Karpas-422 (cell line): ENCODE measurements around the gene OR6P1. TPM values are rescaled to one million over a fixed set of nuclear protein-coding genes. Genes with fewer than 3 reads are reported as not detected.

ENCODE experiments used
- DNase-seq: peaks from one replicate; pipeline ENCODE4 v3.0.0-alpha.2; 2015
- H2AFZ ChIP-seq: fragments of 200-600 bp; sonication (generic); 2 replicates; pipeline ENCODE4 v1.6.1; 2014; ENCODE audit warnings: antibody characterized with exemption, low read length, mixed read lengths
- H3K27ac ChIP-seq: fragments of 200-600 bp; sonication (generic); 2 replicates; pipeline ENCODE4 v1.5.1; 2014; ENCODE audit warnings: mild to moderate bottlenecking, low read length, moderate library complexity
- H3K27me3 ChIP-seq: fragments of 200-600 bp; sonication (generic); 2 replicates; pipeline ENCODE4 v1.6.1; 2014; ENCODE audit warnings: low read length, mixed read lengths
- H3K36me3 ChIP-seq: fragments of 200-600 bp; sonication (generic); 2 replicates; pipeline ENCODE4 v1.6.1; 2014; ENCODE audit warnings: low read length, mixed read lengths; ENCODE audit not compliant: insufficient read depth
- H3K4me1 ChIP-seq: fragments of 200-600 bp; sonication (generic); 2 replicates; pipeline ENCODE4 v1.6.1; 2014; ENCODE audit warnings: mild to moderate bottlenecking, low read length, mixed read lengths
- H3K4me2 ChIP-seq: fragments of 200-600 bp; sonication (generic); 2 replicates; pipeline ENCODE4 v1.6.1; 2014; ENCODE audit warnings: low read length, low read depth, mild to moderate bottlenecking; ENCODE audit not compliant: poor library complexity, severe bottlenecking
- H3K4me3 ChIP-seq: fragments of 200-600 bp; sonication (generic); 2 replicates; pipeline ENCODE4 v1.5.1; 2014; ENCODE audit warnings: mild to moderate bottlenecking, antibody characterized with exemption, low read length, mixed read lengths
- H3K79me2 ChIP-seq: fragments of 200-600 bp; sonication (generic); 2 replicates; pipeline ENCODE4 v1.6.1; 2014; ENCODE audit warnings: mild to moderate bottlenecking, low read length, mixed read lengths
- H3K9ac ChIP-seq: fragments of 200-600 bp; sonication (generic); 2 replicates; pipeline ENCODE4 v1.6.0; 2014; ENCODE audit warnings: low read length
- H3K9me2 ChIP-seq: fragments of 200-600 bp; sonication (generic), shearing (Covaris generic); replicated peaks from 2 replicates; pipeline ENCODE4 v1.6.0; 2014; ENCODE audit warnings: mild to moderate bottlenecking, low read length, moderate library complexity; ENCODE audit not compliant: insufficient read depth
- H3K9me3 ChIP-seq: fragments of 300-700, 200-600 bp; sonication (generic); 2 replicates; pipeline ENCODE4 v1.6.1; 2014; ENCODE audit warnings: low read length, mixed read lengths
- H4K20me1 ChIP-seq: fragments of 200-600 bp; sonication (generic); 2 replicates; pipeline ENCODE4 v1.6.1; 2014; ENCODE audit warnings: mild to moderate bottlenecking, antibody characterized with exemption, low read length, low read depth; ENCODE audit not compliant: insufficient read depth
- total RNA-seq: library from RNA; depleted of rRNA; stranded (reverse); fragments of >200 nt; shearing (Covaris generic); gene quantifications from 2 replicates; pipeline ENCODE4 v1.2.3, GENCODE V29; 2014; ENCODE audit warnings: low replicate concordance

Gene OR6P1
- total RNA-seq, 1 experiment from 2014 or later, result not detected

DNA sequence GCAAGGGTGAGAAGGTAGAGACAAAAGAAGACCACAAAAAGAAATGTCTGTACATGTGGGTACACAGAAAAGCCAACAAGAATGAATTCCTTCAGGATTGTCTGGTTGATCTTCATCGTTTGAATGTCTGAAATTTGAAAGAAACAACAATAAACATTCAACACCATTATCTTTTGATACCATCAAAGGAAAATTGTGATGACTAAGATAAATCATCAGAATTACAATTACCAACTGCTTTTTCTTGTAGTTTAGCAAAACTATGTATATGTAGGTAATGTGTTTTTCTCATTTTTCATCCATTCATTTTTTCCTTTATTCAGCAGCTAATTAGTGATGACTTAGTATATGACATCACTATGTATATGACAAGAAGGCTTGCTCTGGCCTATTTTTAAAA lies 9.4 kb upstream of the OR6P1 start, which contains the start of gene OR10X1:
TSS of gene OR10X1 (minus strand) at position 167 of the 400 bp plus-strand sequence. CDS start at position 167, 0 bp downstream.
- Histone ChIP-seq H3K79me2 (no peaks in the 10 kb centered on the region), H3K27me3 (no peaks in the 10 kb centered on the region), H2AFZ (no peak within 1 kb of the TSS), H3K4me1 (no peaks in the 10 kb centered on the region), H4K20me1 (no peaks in the 10 kb centered on the region), H3K4me3 (no peak within 1 kb of the TSS), H3K9me3 (no peaks in the 10 kb centered on the region), H3K36me3 (no peaks in the 10 kb centered on the region), H3K27ac (no peak within 1 kb of the TSS), H3K4me2 (no peak within 1 kb of the TSS), H3K9ac (no peak within 1 kb of the TSS), H3K9me2 (no peaks in the 10 kb centered on the region)
- DNase-seq, result no peak

DNA sequence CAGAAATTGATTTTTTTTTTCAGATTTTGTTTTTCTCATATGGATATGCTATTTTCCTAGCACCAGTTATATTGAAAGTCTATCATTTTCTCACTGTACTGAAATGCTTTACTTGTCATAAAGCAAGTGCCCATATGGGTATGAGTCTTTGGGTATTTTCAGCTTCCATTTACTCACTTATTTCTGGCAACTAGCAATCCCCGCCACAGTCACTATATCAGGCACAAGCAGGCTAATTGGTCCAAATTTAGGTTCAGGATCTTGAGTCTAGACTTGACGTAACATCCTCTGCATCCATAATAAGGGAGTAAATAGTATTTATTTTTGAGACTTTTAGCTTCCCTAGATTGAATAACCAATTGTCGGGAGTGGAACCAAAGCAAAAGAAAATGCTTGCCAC lies 7.2 kb upstream of the OR6P1 start:
- Histone ChIP-seq H3K9ac (no peak overlapping the region), H3K27me3 (no peaks in the 10 kb centered on the region), H4K20me1 (no peaks in the 10 kb centered on the region), H3K9me2 (no peaks in the 10 kb centered on the region), H3K9me3 (no peaks in the 10 kb centered on the region), H3K4me1 (no peaks in the 10 kb centered on the region), H3K4me3 (no peak overlapping the region), H2AFZ (no peak overlapping the region), H3K36me3 (no peaks in the 10 kb centered on the region), H3K4me2 (no peak overlapping the region), H3K79me2 (no peaks in the 10 kb centered on the region), H3K27ac (no peak overlapping the region)
- DNase-seq, result no peak

DNA sequence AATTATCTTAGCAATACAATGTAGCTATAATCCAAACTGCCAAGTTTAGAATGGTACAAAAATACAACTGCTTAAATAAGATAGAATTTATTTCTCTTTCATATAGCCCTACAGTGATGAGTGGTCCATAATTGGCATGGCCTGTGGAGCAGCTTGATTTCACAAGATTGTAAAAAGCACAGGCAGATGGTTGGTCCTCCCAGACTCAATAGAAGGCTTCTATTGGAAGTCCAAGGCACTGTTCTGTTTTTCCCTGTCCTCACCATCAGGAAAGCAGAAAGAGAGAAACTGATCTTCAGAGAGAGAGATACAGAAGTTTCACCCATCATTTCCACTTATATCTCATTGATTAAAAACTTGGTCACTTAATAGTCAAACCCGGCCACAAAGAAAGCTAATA lies 1.8 kb upstream of the OR6P1 start:
- H3K9me3 ChIP-seq, result no peaks in the 10 kb centered on the region
- H3K27me3 ChIP-seq, result no peaks in the 10 kb centered on the region
- H4K20me1 ChIP-seq, result no peaks in the 10 kb centered on the region
- no peaks in the 10 kb centered on the region for H3K4me1 ChIP-seq
- no peaks in the 10 kb centered on the region for H3K79me2 ChIP-seq
- H3K9me2 ChIP-seq, result no peaks in the 10 kb centered on the region
- no peak overlapping the region for H3K4me3 ChIP-seq
- H3K27ac ChIP-seq, result no peak overlapping the region
- H2AFZ ChIP-seq, result no peak overlapping the region
- DNase-seq, result no peak
- H3K9ac ChIP-seq, result no peak overlapping the region
- no peak overlapping the region for H3K4me2 ChIP-seq
- no peaks in the 10 kb centered on the region for H3K36me3 ChIP-seq

DNA sequence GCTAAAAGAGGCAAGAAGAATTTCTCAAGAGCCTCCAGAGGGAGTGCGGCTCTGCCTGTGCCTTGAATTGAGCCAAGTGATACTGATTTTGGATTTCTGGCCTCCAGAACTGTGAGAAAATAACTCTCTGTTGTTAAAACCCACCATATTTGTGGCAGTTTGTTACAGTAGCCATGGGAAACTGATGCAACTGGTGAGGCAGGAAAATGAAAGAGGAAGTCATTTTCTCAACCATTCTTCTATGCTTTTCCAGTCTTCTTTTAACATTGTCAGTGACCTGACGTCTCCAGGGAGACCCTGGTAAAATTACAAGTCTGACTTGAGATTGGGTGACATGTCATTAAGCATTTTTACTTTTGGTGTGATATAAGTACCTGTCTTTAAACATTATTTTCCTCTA lies 5.8 kb downstream of the OR6P1 start:
- no peaks in the 10 kb centered on the region for H3K27me3 ChIP-seq
- H3K9ac ChIP-seq, result peak overlapping the region; percentile 56
- H3K27ac ChIP-seq, result peak overlapping the region; percentile 66
- peak; percentile 82 for DNase-seq
- no peaks in the 10 kb centered on the region for H4K20me1 ChIP-seq
- peak overlapping the region; percentile 93 for H2AFZ ChIP-seq
- no peaks in the 10 kb centered on the region for H3K79me2 ChIP-seq
- no peaks in the 10 kb centered on the region for H3K9me2 ChIP-seq
- H3K36me3 ChIP-seq, result no peaks in the 10 kb centered on the region
- peaks cover 19% of the 10 kb centered on the region for H3K4me1 ChIP-seq
- no peaks in the 10 kb centered on the region for H3K9me3 ChIP-seq
- peak overlapping the region; percentile 7; the same call in 1 of the 2 replicates for H3K4me3 ChIP-seq
- H3K4me2 ChIP-seq, result peak overlapping the region; percentile 44

DNA sequence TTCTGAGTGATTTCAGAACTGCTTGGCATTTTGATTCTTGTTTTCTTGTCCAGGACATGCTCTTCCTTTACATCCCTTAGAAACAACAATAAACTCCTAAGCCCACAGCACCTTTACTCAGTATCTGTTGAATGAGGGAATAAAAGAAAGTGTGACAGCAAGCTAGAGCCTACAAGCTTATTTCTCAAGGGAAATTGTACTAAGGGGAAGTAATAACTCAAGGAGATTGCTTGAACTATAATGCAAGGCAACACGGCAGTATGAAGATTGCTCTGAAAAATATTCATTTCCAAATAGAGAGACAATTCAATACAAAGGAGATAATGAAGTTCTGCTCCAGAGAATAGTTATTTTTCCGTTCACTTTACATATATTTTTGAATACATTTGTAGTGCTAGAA lies 6.5 kb downstream of the OR6P1 start:
- Histone ChIP-seq H3K4me1 (peaks cover 19% of the 10 kb centered on the region), H3K4me3 (peak overlapping the region; percentile 7; the same call in 1 of the 2 replicates), H3K27me3 (no peaks in the 10 kb centered on the region), H3K9me2 (no peaks in the 10 kb centered on the region), H3K79me2 (no peaks in the 10 kb centered on the region), H3K36me3 (no peaks in the 10 kb centered on the region), H3K27ac (peak overlapping the region; percentile 66), H3K9ac (peak overlapping the region; percentile 56; the same call in 1 of the 2 replicates), H3K4me2 (peak overlapping the region; percentile 44), H3K9me3 (no peaks in the 10 kb centered on the region), H2AFZ (peak overlapping the region; percentile 93), H4K20me1 (no peaks in the 10 kb centered on the region)
- peak; percentile 74 for DNase-seq

DNA sequence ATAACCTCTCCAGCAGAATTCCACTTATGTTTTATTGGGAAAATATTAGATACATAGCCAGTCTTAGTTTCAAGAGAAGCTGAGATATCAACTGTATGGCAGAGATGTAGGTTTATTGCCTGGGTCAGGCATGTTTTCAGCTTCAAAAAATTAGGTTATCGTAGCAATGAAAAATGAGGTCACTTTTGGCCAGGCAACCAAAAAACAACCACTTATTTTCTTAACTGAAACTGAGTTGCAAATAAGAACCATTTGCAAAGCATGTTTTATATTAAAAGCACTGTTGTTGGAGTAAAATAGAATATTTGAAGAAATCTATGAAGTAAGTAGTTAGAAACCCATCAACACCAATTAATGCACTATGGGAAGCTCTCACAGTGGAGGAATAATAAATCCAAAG lies 10.7 kb downstream of the OR6P1 start:
- no peak for DNase-seq
- Histone ChIP-seq H2AFZ (no peak overlapping the region), H3K4me3 (no peak overlapping the region), H3K9me3 (no peaks in the 10 kb centered on the region), H3K4me1 (peaks cover 13% of the 10 kb centered on the region), H3K27ac (no peak overlapping the region), H3K36me3 (no peaks in the 10 kb centered on the region), H3K9me2 (no peaks in the 10 kb centered on the region), H3K27me3 (no peaks in the 10 kb centered on the region), H4K20me1 (no peaks in the 10 kb centered on the region), H3K4me2 (no peak overlapping the region), H3K9ac (no peak overlapping the region), H3K79me2 (no peaks in the 10 kb centered on the region)

DNA sequence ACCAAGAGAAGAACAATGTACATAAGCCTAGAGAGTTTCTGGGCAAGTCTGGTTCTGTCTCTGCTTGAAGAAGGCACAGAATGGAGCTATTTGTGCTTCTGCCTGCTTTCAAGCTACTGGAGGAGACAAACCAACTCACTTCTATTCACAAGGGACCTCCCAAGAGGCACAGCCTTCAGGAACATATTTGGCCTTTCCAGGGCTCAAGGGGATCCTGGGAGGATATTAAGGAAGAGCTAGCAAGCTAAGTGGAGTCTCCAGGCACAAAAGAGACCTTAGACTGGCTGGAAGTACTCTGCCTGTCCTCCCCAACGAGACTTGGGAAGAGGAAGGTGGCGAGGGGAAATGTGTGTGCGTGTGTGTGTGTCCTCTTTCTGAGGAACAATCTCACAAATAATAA lies 16.0 kb downstream of the OR6P1 start, which contains the start of gene OR6Y1:
TSS of gene OR6Y1 (minus strand) at position 54 of the 400 bp plus-strand sequence. CDS start 6,300 bp downstream, outside the sequence.
- Histone ChIP-seq H3K9me3 (no peaks in the 10 kb centered on the region), H3K27ac (no peak within 1 kb of the TSS), H3K79me2 (no peaks in the 10 kb centered on the region), H3K9ac (no peak within 1 kb of the TSS), H3K4me3 (no peak within 1 kb of the TSS), H2AFZ (no peak within 1 kb of the TSS), H3K36me3 (no peaks in the 10 kb centered on the region), H3K4me2 (no peak within 1 kb of the TSS), H3K27me3 (no peaks in the 10 kb centered on the region), H4K20me1 (no peaks in the 10 kb centered on the region), H3K9me2 (no peaks in the 10 kb centered on the region), H3K4me1 (no peaks in the 10 kb centered on the region)
- DNase-seq, result no peak

DNA sequence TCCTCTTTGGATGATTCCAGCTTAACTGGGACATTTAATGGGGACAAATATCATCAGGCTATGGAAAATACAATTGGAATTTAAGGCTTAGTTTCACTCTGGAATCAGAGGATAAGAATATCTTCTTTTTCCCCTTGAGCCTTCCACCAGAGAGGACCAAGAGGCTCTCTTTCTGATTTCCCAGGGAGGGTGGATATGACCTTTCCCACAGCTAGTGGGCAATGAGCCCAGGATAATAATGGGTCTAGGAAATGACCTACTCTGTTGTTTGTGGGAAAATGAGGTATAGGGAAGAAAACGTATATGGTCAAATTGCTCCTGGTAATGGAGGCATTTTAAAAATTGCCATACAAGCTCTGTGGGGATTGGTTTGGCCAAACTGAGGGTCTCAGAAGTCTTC lies 18.1 kb downstream of the OR6P1 start:
- H3K36me3 ChIP-seq, result no peaks in the 10 kb centered on the region
- H3K4me1 ChIP-seq, result no peaks in the 10 kb centered on the region
- H3K79me2 ChIP-seq, result no peaks in the 10 kb centered on the region
- no peak overlapping the region for H3K4me3 ChIP-seq
- H3K27ac ChIP-seq, result no peak overlapping the region
- no peak for DNase-seq
- H3K4me2 ChIP-seq, result no peak overlapping the region
- no peak overlapping the region for H2AFZ ChIP-seq
- H3K9me3 ChIP-seq, result no peaks in the 10 kb centered on the region
- H3K9ac ChIP-seq, result no peak overlapping the region
- no peaks in the 10 kb centered on the region for H3K9me2 ChIP-seq
- H4K20me1 ChIP-seq, result no peaks in the 10 kb centered on the region
- no peaks in the 10 kb centered on the region for H3K27me3 ChIP-seq

DNA sequence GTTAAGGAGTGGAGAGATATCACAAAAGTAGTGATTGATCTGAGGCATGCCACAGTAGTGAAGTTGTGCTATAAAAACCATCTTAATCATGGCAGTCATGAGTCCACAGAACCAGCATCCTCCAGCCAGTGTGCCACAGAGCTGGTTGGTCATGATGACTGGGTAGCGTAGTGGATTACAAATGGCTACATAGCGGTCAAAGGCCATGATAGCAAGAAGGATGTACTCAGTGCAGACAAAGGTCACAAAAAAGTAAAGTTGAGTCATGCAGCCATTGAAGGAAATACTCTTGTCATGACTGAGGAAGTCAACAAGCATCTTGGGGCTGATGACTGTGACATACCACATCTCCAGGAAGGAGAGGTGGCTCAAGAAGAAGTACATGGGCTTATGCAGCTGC lies 22.8 kb downstream of the OR6P1 start:
- H3K9me2 ChIP-seq, result no peaks in the 10 kb centered on the region
- no peak overlapping the region for H3K4me2 ChIP-seq
- no peaks in the 10 kb centered on the region for H3K4me1 ChIP-seq

More for the DNA sequence above, 22.8 kb downstream of the OR6P1 start:
- H3K9me3 ChIP-seq, result no peaks in the 10 kb centered on the region
- H3K27ac ChIP-seq, result no peak overlapping the region
- no peak overlapping the region for H2AFZ ChIP-seq
- no peak for DNase-seq
- H3K36me3 ChIP-seq, result no peaks in the 10 kb centered on the region
- no peaks in the 10 kb centered on the region for H3K27me3 ChIP-seq
- H4K20me1 ChIP-seq, result no peaks in the 10 kb centered on the region
- H3K9ac ChIP-seq, result no peak overlapping the region
- no peak overlapping the region for H3K4me3 ChIP-seq
- H3K79me2 ChIP-seq, result no peaks in the 10 kb centered on the region
